OCI-LY1 (cell line): Measurements from ENCODE around the gene PKIG.
"Not testable (repeated sequence)": the region's sequence is repeated elsewhere in the genome, so short reads cannot be mapped to it uniquely, and the experiment has no call there.

ENCODE experiments used
- EZH2 ChIP-seq: fragments of 200-600 bp; sonication (generic), shearing (Covaris generic); IDR thresholded peaks from 2 replicates; pipeline ENCODE4 v1.8.0; 2017; ENCODE audit warnings: borderline replicate concordance, mixed run types, mild to moderate bottlenecking, antibody characterized with exemption, low read length, moderate library complexity, mixed read lengths
- TF ChIP-seq, protein P1 (sequence below): fragments of 200-600 bp; sonication (generic), shearing (Covaris generic); IDR thresholded peaks from 2 replicates; pipeline ENCODE4 v1.5.1; 2017; ENCODE audit warnings: mild to moderate bottlenecking, antibody characterized with exemption, low read length, moderate library complexity, mixed read lengths

DNA sequence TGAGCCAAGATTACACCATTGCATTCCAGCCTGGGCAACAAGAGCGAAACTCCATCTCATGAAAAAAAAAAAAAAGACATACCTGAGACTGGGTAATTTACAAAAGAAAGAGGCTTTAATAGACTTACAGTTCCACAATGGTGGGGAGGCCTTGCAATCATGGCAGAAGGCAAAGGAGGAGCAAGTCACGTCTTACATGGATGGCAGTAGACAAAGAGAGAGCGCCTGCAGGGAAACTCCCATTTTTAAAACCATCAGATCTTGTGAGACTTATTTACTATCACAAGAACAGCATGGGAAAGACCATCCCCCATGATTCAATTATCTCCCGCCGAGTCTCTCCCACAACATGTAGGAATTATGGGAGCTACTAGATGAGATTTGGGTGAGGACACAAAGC is 71.8 kb downstream of the PKIG start:
- TF ChIP-seq, protein P1, sequence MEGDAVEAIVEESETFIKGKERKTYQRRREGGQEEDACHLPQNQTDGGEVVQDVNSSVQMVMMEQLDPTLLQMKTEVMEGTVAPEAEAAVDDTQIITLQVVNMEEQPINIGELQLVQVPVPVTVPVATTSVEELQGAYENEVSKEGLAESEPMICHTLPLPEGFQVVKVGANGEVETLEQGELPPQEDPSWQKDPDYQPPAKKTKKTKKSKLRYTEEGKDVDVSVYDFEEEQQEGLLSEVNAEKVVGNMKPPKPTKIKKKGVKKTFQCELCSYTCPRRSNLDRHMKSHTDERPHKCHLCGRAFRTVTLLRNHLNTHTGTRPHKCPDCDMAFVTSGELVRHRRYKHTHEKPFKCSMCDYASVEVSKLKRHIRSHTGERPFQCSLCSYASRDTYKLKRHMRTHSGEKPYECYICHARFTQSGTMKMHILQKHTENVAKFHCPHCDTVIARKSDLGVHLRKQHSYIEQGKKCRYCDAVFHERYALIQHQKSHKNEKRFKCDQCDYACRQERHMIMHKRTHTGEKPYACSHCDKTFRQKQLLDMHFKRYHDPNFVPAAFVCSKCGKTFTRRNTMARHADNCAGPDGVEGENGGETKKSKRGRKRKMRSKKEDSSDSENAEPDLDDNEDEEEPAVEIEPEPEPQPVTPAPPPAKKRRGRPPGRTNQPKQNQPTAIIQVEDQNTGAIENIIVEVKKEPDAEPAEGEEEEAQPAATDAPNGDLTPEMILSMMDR, result not testable (repeated sequence)
- not testable (repeated sequence) for TF ChIP-seq EZH2
